SK-N-SH (cell line): ENCODE data around the gene SNX11.

ENCODE experiments used
- EZH2phosphoT487 ChIP-seq: fragments of 200-600 bp; sonication (generic); IDR thresholded peaks from 2 replicates; pipeline ENCODE4 v1.6.1; 2017; ENCODE audit warnings: low read depth, mixed run types, mild to moderate bottlenecking, antibody characterized with exemption, moderate library complexity, borderline replicate concordance
- JUND ChIP-seq: IDR thresholded peaks from 2 replicates; pipeline ENCODE4 v1.4.0; 2012
- NFIC ChIP-seq: IDR thresholded peaks from 2 replicates; pipeline ENCODE4 v1.4.0; 2012; ENCODE audit warnings: borderline replicate concordance
- NRF1 ChIP-seq: IDR thresholded peaks from 2 replicates; pipeline ENCODE4 v1.6.1; 2012; ENCODE audit warnings: low read depth, mild to moderate bottlenecking, low read length
- POLR2AphosphoS5 ChIP-seq: IDR thresholded peaks from 2 replicates; pipeline ENCODE4 v1.6.1; 2012; ENCODE audit warnings: low read depth, low read length
- RCOR1 ChIP-seq: fragments of 150-350 bp; IDR thresholded peaks from 2 replicates; pipeline ENCODE4 v1.6.1; 2017; ENCODE audit warnings: antibody characterized with exemption, low read length
- TAF1 ChIP-seq: IDR thresholded peaks from 2 replicates; pipeline ENCODE4 v1.6.1; 2012; ENCODE audit warnings: low read depth, mild to moderate bottlenecking, low read length, moderate library complexity, borderline replicate concordance
- TEAD4 ChIP-seq: IDR thresholded peaks from 2 replicates; pipeline ENCODE4 v1.4.0; 2012; ENCODE audit warnings: mild to moderate bottlenecking, borderline replicate concordance; ENCODE audit not compliant: insufficient read depth
- TF ChIP-seq, protein P1 (sequence below): fragments of 200-600 bp; sonication (generic); IDR thresholded peaks from 2 replicates; pipeline ENCODE4 v1.6.1; 2017; ENCODE audit warnings: antibody characterized with exemption, mild to moderate bottlenecking, moderate library complexity
- TF ChIP-seq, protein P2 (sequence below): IDR thresholded peaks from 2 replicates; pipeline ENCODE4 v1.6.1; 2012; ENCODE audit warnings: mild to moderate bottlenecking, low read depth, low read length, moderate library complexity
- TF ChIP-seq, protein P3 (sequence below): IDR thresholded peaks from 2 replicates; pipeline ENCODE4 v1.4.0; 2012; ENCODE audit warnings: low read depth
- TF ChIP-seq, protein P4 (sequence below): IDR thresholded peaks from 2 replicates; pipeline ENCODE4 v1.4.0; 2012; ENCODE audit warnings: low read depth, borderline replicate concordance

DNA sequence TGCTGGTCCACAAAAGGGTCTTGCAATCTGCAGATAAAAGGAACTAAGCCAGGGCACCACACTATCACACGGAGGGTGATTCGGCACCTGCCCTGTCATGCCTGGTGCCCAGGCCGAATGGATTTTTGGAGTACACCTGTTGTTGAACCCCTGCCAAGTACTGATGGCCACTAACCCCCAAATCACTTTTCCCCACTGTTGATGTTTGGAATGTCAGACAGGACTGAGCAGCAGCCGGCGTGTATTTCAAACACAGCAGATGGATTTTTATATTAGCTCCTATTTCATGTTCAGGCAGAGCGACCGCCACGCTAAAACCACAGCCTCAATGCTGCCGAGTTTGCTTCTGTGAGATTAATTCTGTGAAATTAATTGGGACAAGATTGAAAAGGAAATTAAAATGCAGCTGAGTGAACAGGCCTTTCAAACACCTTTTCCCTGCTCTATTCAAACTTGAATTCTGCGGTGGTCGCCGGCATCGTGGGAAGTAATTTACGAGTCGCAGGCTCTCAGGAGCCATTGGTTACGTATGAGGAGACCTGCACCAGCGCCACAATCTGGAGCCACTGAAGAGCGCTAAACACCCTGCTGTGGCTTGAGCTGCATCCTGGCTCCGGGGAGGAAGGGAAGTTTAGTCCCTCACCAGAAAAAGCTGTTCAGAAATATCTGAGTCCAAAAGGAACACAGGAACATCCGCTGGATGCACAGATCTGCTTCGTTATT, 48.5 kb downstream of the SNX11 start:
- TF ChIP-seq, protein P1, sequence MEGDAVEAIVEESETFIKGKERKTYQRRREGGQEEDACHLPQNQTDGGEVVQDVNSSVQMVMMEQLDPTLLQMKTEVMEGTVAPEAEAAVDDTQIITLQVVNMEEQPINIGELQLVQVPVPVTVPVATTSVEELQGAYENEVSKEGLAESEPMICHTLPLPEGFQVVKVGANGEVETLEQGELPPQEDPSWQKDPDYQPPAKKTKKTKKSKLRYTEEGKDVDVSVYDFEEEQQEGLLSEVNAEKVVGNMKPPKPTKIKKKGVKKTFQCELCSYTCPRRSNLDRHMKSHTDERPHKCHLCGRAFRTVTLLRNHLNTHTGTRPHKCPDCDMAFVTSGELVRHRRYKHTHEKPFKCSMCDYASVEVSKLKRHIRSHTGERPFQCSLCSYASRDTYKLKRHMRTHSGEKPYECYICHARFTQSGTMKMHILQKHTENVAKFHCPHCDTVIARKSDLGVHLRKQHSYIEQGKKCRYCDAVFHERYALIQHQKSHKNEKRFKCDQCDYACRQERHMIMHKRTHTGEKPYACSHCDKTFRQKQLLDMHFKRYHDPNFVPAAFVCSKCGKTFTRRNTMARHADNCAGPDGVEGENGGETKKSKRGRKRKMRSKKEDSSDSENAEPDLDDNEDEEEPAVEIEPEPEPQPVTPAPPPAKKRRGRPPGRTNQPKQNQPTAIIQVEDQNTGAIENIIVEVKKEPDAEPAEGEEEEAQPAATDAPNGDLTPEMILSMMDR, result no peak
- TF ChIP-seq JUND (no peak), POLR2AphosphoS5 (no peak), EZH2phosphoT487 (peak; percentile 54; the same call in 1 of the 2 replicates), TEAD4 (no peak), TAF1 (no peak), NFIC (no peak), RCOR1 (no peak), NRF1 (no peak)
- TF ChIP-seq, protein P2, sequence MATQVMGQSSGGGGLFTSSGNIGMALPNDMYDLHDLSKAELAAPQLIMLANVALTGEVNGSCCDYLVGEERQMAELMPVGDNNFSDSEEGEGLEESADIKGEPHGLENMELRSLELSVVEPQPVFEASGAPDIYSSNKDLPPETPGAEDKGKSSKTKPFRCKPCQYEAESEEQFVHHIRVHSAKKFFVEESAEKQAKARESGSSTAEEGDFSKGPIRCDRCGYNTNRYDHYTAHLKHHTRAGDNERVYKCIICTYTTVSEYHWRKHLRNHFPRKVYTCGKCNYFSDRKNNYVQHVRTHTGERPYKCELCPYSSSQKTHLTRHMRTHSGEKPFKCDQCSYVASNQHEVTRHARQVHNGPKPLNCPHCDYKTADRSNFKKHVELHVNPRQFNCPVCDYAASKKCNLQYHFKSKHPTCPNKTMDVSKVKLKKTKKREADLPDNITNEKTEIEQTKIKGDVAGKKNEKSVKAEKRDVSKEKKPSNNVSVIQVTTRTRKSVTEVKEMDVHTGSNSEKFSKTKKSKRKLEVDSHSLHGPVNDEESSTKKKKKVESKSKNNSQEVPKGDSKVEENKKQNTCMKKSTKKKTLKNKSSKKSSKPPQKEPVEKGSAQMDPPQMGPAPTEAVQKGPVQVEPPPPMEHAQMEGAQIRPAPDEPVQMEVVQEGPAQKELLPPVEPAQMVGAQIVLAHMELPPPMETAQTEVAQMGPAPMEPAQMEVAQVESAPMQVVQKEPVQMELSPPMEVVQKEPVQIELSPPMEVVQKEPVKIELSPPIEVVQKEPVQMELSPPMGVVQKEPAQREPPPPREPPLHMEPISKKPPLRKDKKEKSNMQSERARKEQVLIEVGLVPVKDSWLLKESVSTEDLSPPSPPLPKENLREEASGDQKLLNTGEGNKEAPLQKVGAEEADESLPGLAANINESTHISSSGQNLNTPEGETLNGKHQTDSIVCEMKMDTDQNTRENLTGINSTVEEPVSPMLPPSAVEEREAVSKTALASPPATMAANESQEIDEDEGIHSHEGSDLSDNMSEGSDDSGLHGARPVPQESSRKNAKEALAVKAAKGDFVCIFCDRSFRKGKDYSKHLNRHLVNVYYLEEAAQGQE, result no peak
- TF ChIP-seq, protein P3, sequence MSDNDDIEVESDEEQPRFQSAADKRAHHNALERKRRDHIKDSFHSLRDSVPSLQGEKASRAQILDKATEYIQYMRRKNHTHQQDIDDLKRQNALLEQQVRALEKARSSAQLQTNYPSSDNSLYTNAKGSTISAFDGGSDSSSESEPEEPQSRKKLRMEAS, result no peak
- TF ChIP-seq, protein P4, sequence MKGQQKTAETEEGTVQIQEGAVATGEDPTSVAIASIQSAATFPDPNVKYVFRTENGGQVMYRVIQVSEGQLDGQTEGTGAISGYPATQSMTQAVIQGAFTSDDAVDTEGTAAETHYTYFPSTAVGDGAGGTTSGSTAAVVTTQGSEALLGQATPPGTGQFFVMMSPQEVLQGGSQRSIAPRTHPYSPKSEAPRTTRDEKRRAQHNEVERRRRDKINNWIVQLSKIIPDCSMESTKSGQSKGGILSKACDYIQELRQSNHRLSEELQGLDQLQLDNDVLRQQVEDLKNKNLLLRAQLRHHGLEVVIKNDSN, result no peak
